Naive thymus-derived CD4-positive, alpha-beta T cell (primary cell): ENCODE results near the gene PRR5L. TPM values are rescaled to one million over a fixed set of nuclear protein-coding genes. Genes with fewer than 3 reads are reported as not detected.
A peak's percentile ranks its signal among the peaks of the same experiment; 100 is the strongest.

Experiments
- ATAC-seq: fragments of 150-1000 bp; cut with Tn5 transposase; 2 replicates; pipeline ENCODE4 v1.10.0; 2021; ENCODE audit warnings: mild to moderate bottlenecking, moderate library complexity
- CTCF ChIA-PET: fragments of 350-600 bp; sonication (Branson Sonifier 250); formaldehyde crosslinking; loops from one replicate; lab custom pipeline; 2021; ENCODE audit warnings: antibody characterized with exemption; lab: Charles Lee
- POLR2A ChIA-PET: fragments of 350-600 bp; sonication (Branson Sonifier 250); formaldehyde crosslinking; loops from one replicate; lab custom pipeline; 2021; ENCODE audit warnings: antibody characterized with exemption, inconsistent platforms; lab: Charles Lee
- DNase-seq, 9 donors: peaks; one replicate each; pipeline versions ENCODE4 v3.0.0 to v3.0.0-alpha.2; 2020 to 2022; ENCODE audit warnings: mixed read lengths in 1 of 9
- H3K27ac ChIP-seq: one replicate; pipeline ENCODE4 v1.7.0; 2013; ENCODE audit warnings: mild to moderate bottlenecking, low read depth, low read length, moderate library complexity
- H3K27me3 ChIP-seq, 2 donors: one replicate each; pipeline ENCODE4 v1.7.0; 2013; ENCODE audit warnings: low read length in 2 of 2, mild to moderate bottlenecking in 2 of 2, moderate library complexity in 2 of 2; ENCODE audit not compliant: control insufficient read depth in 2 of 2, insufficient read depth in 2 of 2
- H3K36me3 ChIP-seq, 3 experiments: 1 replicate in 2 of 3; 2 replicates in 1 of 3; pipeline ENCODE4 v1.7.0; 2013; ENCODE audit warnings: low read length in 3 of 3, mild to moderate bottlenecking in 3 of 3, moderate library complexity in 1 of 3; ENCODE audit not compliant: insufficient read depth in 3 of 3, control insufficient read depth in 2 of 3
- H3K4me1 ChIP-seq, 2 donors: one replicate each; pipeline ENCODE4 v1.7.0; 2013; ENCODE audit warnings: low read length in 2 of 2, mild to moderate bottlenecking in 2 of 2, moderate library complexity in 1 of 2; ENCODE audit not compliant: control insufficient read depth in 2 of 2, insufficient read depth in 2 of 2
- H3K4me3 ChIP-seq: 2 replicates; pipeline ENCODE4 v1.7.0; 2013; ENCODE audit warnings: mild to moderate bottlenecking, low read length
- H3K9me3 ChIP-seq, 3 experiments: 1 replicate in 2 of 3; 2 replicates in 1 of 3; pipeline ENCODE4 v1.7.0; 2013; ENCODE audit warnings: low read length in 3 of 3; ENCODE audit not compliant: control insufficient read depth in 2 of 3
- H3K27ac Mint-ChIP-seq, 9 donors: one replicate each; pipeline ENCODE4 v1.8.0; 2020 to 2022; ENCODE audit warnings: mixed read lengths in 9 of 9, mild to moderate bottlenecking in 8 of 9, moderate library complexity in 5 of 9, inconsistent platforms in 2 of 9
- H3K27me3 Mint-ChIP-seq, 5 donors: one replicate each; pipeline ENCODE4 v1.8.0; 2021 to 2022; ENCODE audit warnings: mixed read lengths in 5 of 5, mild to moderate bottlenecking in 1 of 5
- H3K36me3 Mint-ChIP-seq, 5 donors: one replicate each; pipeline ENCODE4 v1.8.0; 2020 to 2022; ENCODE audit warnings: mixed read lengths in 5 of 5, mild to moderate bottlenecking in 3 of 5, inconsistent platforms in 1 of 5
- H3K4me1 Mint-ChIP-seq, 7 donors: one replicate each; pipeline ENCODE4 v1.8.0; 2020 to 2022; ENCODE audit warnings: mixed read lengths in 7 of 7, mild to moderate bottlenecking in 3 of 7, inconsistent platforms in 1 of 7
- H3K4me3 Mint-ChIP-seq, 10 donors: one replicate each; pipeline ENCODE4 v1.8.0; 2020 to 2022; ENCODE audit warnings: mild to moderate bottlenecking in 10 of 10, mixed read lengths in 10 of 10, moderate library complexity in 6 of 10, inconsistent platforms in 2 of 10
- H3K9me3 Mint-ChIP-seq, 11 donors: one replicate each; pipeline ENCODE4 v1.8.0; 2020 to 2022; ENCODE audit warnings: mixed read lengths in 11 of 11, mild to moderate bottlenecking in 4 of 11, inconsistent platforms in 1 of 11, moderate library complexity in 1 of 11
- intact Hi-C, 2 donors: fragments of 100-400 bp; cut with micrococcal nuclease; formaldehyde crosslinking; loops; one replicate each; pipeline ENCODE4 v1.15.1; 2023
- polyA plus RNA-seq, 2 donors: library from polyadenylated mRNA; unstranded; fragments of 300-500 nt; fragmentation: Illumina TruSeq; gene quantifications; one replicate each; pipeline ENCODE4 v1.2.3, GENCODE V29; 2021
- total RNA-seq, 6 experiments: library from RNA in 5 of 6; stranded (reverse) in 5 of 6; gene quantifications; 1 replicate in 5 of 6; 2 replicates in 1 of 6; pipeline ENCODE4 v1.2.3 and lab custom pipeline; 2021 to 2026

The PRR5L gene
- total and polyA plus RNA-seq, 7 experiments from 2014 or later = 0.10 to 47.6 (median 2.6) TPM

DNA sequence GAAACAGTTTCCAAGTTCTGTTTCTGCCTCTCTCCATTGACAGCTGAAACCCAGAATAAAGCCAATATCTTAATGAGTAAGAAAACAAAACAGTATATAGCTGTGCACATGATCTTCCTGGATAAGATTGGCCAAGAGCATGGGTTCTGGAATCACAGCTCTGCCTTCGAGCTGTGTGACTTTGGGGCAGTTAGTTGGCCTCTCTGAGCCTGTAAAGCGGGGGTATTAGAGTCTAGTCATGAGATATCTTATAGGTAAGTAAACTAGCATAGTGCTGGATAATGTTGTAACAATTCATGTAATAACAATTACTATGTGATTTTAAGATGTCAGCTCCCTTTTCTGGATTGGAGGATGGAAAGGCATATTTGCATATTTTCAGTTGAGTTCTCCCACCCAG is 140.5 kb downstream of the PRR5L start:
- ChIA-PET CTCF (no interaction called here), POLR2A (no interaction called here)
- peaks cover 0 to 9% (median 0%) of the 10 kb centered on the region in 5 donors for H3K27me3 Mint-ChIP-seq
- H3K4me1 Mint-ChIP-seq = peaks cover 0 to 11% (median 0%) of the 10 kb centered on the region in 7 donors
- Histone ChIP-seq H3K27me3 (no peaks in the 10 kb centered on the region), H3K4me3 (no peak overlapping the region), H3K27ac (no peak overlapping the region), H3K36me3 (peaks cover 0 to 40% (median 0%) of the 10 kb centered on the region in 3 experiments), H3K4me1 (peaks cover 0 to 4% of the 10 kb centered on the region in 2 donors), H3K9me3 (no peaks in the 10 kb centered on the region)
- no peak overlapping the region for H3K4me3 Mint-ChIP-seq
- H3K27ac Mint-ChIP-seq = no peak overlapping the region
- DNase-seq = no peak
- H3K36me3 Mint-ChIP-seq = peaks cover 0 to 57% (median 0%) of the 10 kb centered on the region in 5 donors
- H3K9me3 Mint-ChIP-seq = peaks cover 0 to 4% (median 0%) of the 10 kb centered on the region in 11 donors
- ATAC-seq = no peak
- intact Hi-C loops = no loop called here

DNA sequence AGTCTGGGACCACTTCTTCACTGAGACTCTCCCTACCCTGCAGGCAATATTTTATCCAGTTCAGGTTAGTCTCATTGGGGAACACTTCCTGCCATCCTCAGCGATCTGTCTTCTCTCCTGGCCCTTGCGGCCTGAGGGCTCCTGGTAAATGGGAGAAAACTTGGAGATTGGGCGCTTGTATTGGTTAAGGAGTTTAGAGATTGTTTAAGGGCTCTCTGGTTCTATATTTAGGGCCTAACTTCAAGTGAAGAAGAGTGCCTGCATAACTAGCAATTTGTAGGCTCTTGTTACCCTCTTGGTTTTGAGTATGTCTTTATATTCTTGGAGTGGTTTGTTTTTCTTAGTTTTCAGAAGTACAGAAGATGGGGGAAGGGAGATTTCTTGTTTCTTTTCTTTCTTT is 141.3 kb downstream of the PRR5L start:
- H3K27ac ChIP-seq = no peak overlapping the region
- Mint-ChIP-seq H3K27me3 (peaks cover 0 to 9% (median 0%) of the 10 kb centered on the region in 5 donors), H3K4me1 (peaks cover 0 to 10% (median 0%) of the 10 kb centered on the region in 7 donors), H3K4me3 (no peak overlapping the region), H3K9me3 (peaks cover 0 to 5% (median 0%) of the 10 kb centered on the region in 11 donors), H3K27ac (no peak overlapping the region), H3K36me3 (peaks cover 0 to 55% (median 0%) of the 10 kb centered on the region in 5 donors)
- no peaks in the 10 kb centered on the region for H3K9me3 ChIP-seq
- peaks cover 0 to 40% (median 0%) of the 10 kb centered on the region in 3 experiments for H3K36me3 ChIP-seq
- H3K4me3 ChIP-seq = no peak overlapping the region
- peaks cover 0 to 4% of the 10 kb centered on the region in 2 donors for H3K4me1 ChIP-seq
- ChIA-PET CTCF (no interaction called here), POLR2A (no interaction called here)
- no peak for DNase-seq
- H3K27me3 ChIP-seq = no peaks in the 10 kb centered on the region
- intact Hi-C loops = no loop called here
- no peak for ATAC-seq

DNA sequence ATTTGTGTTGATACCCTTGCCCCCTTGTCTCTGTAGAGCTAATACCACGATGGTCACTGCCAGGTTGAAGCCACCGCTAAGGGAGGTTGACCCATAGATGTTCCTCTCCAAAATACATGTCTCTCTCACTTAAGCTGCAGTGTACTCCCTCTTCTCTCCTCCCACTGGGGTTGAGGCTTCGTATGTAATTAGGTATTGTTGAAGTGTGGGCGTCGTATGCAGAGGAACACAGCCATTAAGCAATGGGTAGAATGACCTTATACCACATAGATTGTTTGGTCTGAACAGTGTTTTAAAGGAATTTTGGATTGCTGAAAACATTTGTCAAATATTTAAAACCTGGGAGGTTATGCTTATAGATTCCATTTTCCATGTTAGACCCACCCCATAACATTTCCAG is 142.0 kb downstream of the PRR5L start:
- Mint-ChIP-seq H3K4me1 (peaks cover 0 to 10% (median 0%) of the 10 kb centered on the region in 7 donors), H3K36me3 (peaks cover 0 to 56% (median 0%) of the 10 kb centered on the region in 5 donors), H3K27ac (no peak overlapping the region), H3K4me3 (no peak overlapping the region), H3K9me3 (peaks cover 0 to 5% (median 2%) of the 10 kb centered on the region in 11 donors), H3K27me3 (peaks cover 0 to 9% (median 0%) of the 10 kb centered on the region in 5 donors)
- no peak overlapping the region for H3K27ac ChIP-seq
- H3K9me3 ChIP-seq = no peaks in the 10 kb centered on the region
- H3K4me3 ChIP-seq = no peak overlapping the region
- no peaks in the 10 kb centered on the region for H3K27me3 ChIP-seq
- intact Hi-C loops = no loop called here
- POLR2A ChIA-PET = no interaction called here
- H3K4me1 ChIP-seq = peaks cover 0 to 4% of the 10 kb centered on the region in 2 donors
- CTCF ChIA-PET = no interaction called here
- DNase-seq (no peak), ATAC-seq (no peak)
- H3K36me3 ChIP-seq = peaks cover 0 to 40% (median 0%) of the 10 kb centered on the region in 3 experiments

DNA sequence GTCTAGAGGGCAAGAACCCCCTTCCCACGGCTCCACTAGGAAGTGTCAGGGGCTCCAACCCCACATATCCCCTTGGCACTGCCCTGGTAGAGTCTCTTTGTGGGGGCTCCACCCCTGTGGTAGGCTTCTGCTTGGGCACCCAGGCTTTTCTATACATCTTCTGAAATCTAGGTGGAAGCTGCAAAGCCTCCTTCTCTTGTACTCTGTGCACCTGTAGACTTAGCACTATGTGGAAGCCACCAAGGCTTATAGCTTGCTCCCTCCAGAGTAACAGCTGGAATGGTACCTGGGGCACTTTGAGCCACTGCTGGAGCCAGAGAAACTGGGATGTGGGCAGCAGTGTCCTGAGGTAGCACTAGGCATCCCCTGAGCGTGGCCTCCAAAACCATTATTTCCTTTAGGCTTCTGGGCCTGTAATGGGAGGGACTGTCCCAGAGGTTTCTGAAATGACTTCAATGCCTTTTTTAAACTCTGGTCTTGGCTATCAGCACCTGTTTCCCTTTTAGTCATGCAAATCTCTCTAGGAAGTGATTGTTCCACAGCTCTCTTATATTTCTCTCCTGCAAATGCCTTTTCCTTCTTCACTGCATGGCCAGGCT is 145.6 kb downstream of the PRR5L start:
- DNase-seq = peak in 1 of 9 donors; percentile 29
- Mint-ChIP-seq H3K27ac (no peak overlapping the region), H3K36me3 (peaks cover 0 to 38% (median 0%) of the 10 kb centered on the region in 5 donors), H3K4me3 (no peak overlapping the region), H3K4me1 (peaks cover 0 to 12% (median 0%) of the 10 kb centered on the region in 7 donors), H3K27me3 (peaks cover 0 to 9% (median 0%) of the 10 kb centered on the region in 5 donors), H3K9me3 (peaks cover 0 to 5% (median 0%) of the 10 kb centered on the region in 11 donors)
- ATAC-seq = no peak
- intact Hi-C loops = no loop called here
- POLR2A ChIA-PET = no interaction called here
- H3K9me3 ChIP-seq = no peaks in the 10 kb centered on the region
- no peaks in the 10 kb centered on the region for H3K27me3 ChIP-seq
- no peak overlapping the region for H3K27ac ChIP-seq
- CTCF ChIA-PET = no interaction called here
- H3K36me3 ChIP-seq = peaks cover 0 to 36% (median 0%) of the 10 kb centered on the region in 3 experiments
- H3K4me1 ChIP-seq = peaks cover 0 to 4% of the 10 kb centered on the region in 2 donors
- H3K4me3 ChIP-seq = no peak overlapping the region

DNA sequence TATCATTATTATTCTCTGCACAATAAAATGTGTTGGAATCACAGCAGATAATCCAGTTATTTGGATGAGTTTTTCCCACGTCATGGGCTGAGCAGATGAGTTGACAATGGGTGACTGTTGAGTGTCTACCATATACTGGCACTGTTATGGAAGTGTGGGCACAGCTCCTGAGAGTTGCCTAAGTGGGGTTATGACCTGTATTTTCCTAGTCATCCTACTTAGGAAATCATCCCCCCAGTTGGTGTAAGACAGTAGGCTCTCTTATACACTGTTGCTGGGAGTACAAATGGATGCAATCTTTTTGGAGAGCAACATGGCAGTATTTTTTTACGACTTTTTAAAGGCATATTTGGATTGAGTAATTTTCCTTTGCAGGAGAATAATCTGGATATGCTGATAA is 147.6 kb downstream of the PRR5L start:
- DNase-seq = no peak
- Histone ChIP-seq H3K9me3 (no peaks in the 10 kb centered on the region), H3K4me1 (peaks cover 0 to 4% of the 10 kb centered on the region in 2 donors), H3K4me3 (no peak overlapping the region), H3K27ac (no peak overlapping the region), H3K36me3 (peaks cover 0 to 24% (median 0%) of the 10 kb centered on the region in 3 experiments), H3K27me3 (no peaks in the 10 kb centered on the region)
- intact Hi-C loops = no loop called here
- H3K27me3 Mint-ChIP-seq = peaks cover 0 to 4% (median 0%) of the 10 kb centered on the region in 5 donors
- peak; percentile 16 for ATAC-seq
- peaks cover 0 to 29% (median 0%) of the 10 kb centered on the region in 5 donors for H3K36me3 Mint-ChIP-seq
- POLR2A ChIA-PET = no interaction called here
- CTCF ChIA-PET = no interaction called here
- H3K9me3 Mint-ChIP-seq = peaks cover 0 to 5% (median 0%) of the 10 kb centered on the region in 11 donors
- no peak overlapping the region for H3K4me3 Mint-ChIP-seq
- H3K4me1 Mint-ChIP-seq = peaks cover 0 to 12% (median 0%) of the 10 kb centered on the region in 7 donors
- H3K27ac Mint-ChIP-seq = no peak overlapping the region

DNA sequence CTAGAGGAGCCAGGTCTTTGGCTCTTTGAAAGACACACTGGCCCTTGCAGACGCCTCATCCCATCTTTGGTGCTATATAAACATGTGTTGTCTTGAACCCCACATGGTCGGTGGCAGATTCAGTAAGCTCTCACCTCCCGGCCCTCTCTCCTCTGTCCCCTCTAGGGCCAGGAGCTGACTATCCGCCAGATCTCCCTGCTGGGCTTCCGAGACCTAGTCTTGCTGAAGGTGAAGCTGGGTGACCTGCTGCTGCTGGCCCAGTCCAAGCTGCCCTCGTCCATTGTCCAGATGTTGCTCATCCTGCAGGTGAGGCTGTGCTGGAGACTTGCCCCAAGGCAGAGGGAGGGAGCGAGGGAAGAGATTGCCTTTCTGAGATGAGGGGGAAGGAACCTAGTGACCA is 150.0 kb downstream of the PRR5L start:
- Mint-ChIP-seq H3K9me3 (peaks cover 0 to 5% (median 0%) of the 10 kb centered on the region in 11 donors), H3K27ac (no peak overlapping the region), H3K4me3 (no peak overlapping the region), H3K27me3 (no peaks in the 10 kb centered on the region), H3K36me3 (peaks cover 0 to 28% (median 0%) of the 10 kb centered on the region in 5 donors), H3K4me1 (peaks cover 15 to 28% (median 16%) of the 10 kb centered on the region in 7 donors)
- ChIA-PET CTCF (no interaction called here), POLR2A (interaction anchor here (0.6 kb wide), 1 partner anchor 156 kb away, joined by 3 read pairs; no protein-coding TSS in a partner anchor)
- H3K4me1 ChIP-seq = peaks cover 8 to 15% of the 10 kb centered on the region in 2 donors
- H3K9me3 ChIP-seq = no peaks in the 10 kb centered on the region
- no peaks in the 10 kb centered on the region for H3K27me3 ChIP-seq
- no peak for DNase-seq
- peaks cover 0 to 18% (median 0%) of the 10 kb centered on the region in 3 experiments for H3K36me3 ChIP-seq
- no peak for ATAC-seq
- H3K4me3 ChIP-seq = no peak overlapping the region
- H3K27ac ChIP-seq = no peak overlapping the region
- intact Hi-C loops = no loop called here
